Breast epithelium (tissue), 4 donors: ENCODE measurements around the gene COL16A1. TPM values are rescaled to one million over a fixed set of nuclear protein-coding genes. Genes with fewer than 3 reads are reported as not detected.

ENCODE experiments used
- DNase-seq, 2 donors: peaks; one replicate each; pipeline ENCODE4 v3.0.0-alpha.2; 2019; ENCODE audit warnings: low spot score in 2 of 2
- H3K27ac ChIP-seq, 2 donors: fragments of 200-600 bp; sonication (generic) in 1 of 2; one replicate each; pipeline ENCODE4 v1.5.1; 2016 to 2019; ENCODE audit warnings: mild to moderate bottlenecking in 1 of 2
- H3K27me3 ChIP-seq, 2 donors: fragments of 200-600 bp; sonication (generic) in 1 of 2; one replicate each; pipeline versions ENCODE4 v1.5.1 to v1.6.0; 2017 to 2019; ENCODE audit warnings: control low read depth in 1 of 2, mild to moderate bottlenecking in 1 of 2
- H3K36me3 ChIP-seq: fragments of 200-600 bp; one replicate; pipeline ENCODE4 v1.5.1; 2019
- H3K4me1 ChIP-seq, 2 donors: fragments of 200-600 bp; sonication (generic); one replicate each; pipeline ENCODE4 v1.5.1; 2016 to 2019; ENCODE audit warnings: control low read depth in 1 of 2
- H3K4me3 ChIP-seq, 3 donors: fragments of 200-600 bp; sonication (generic); 1 replicate in 2 of 3; 2 replicates in 1 of 3; pipeline ENCODE4 v1.5.1; 2016 to 2019; ENCODE audit warnings: mild to moderate bottlenecking in 3 of 3, moderate library complexity in 2 of 3
- H3K9me3 ChIP-seq, 2 donors: fragments of 200-600 bp; sonication (generic) in 1 of 2; one replicate each; pipeline ENCODE4 v1.5.1; 2016 to 2019; ENCODE audit warnings: control low read depth in 1 of 2
- CTCF ChIP-seq, 3 donors: fragments of 450-650 bp; IDR thresholded peaks; one replicate each; pipeline ENCODE4 v1.5.1; 2016 to 2017; ENCODE audit warnings: antibody characterized with exemption in 3 of 3, mild to moderate bottlenecking in 3 of 3, moderate library complexity in 3 of 3
- POLR2A ChIP-seq: fragments of 450-650 bp; IDR thresholded peaks from one replicate; pipeline ENCODE4 v1.6.1; 2016; ENCODE audit warnings: antibody characterized with exemption, mild to moderate bottlenecking, moderate library complexity
- POLR2AphosphoS5 ChIP-seq, 3 donors: sonication (generic); formaldehyde crosslinking; IDR thresholded peaks; one replicate each; pipeline ENCODE4 v1.6.1; 2017; ENCODE audit warnings: antibody characterized with exemption in 3 of 3
- intact Hi-C: fragments of 100-400 bp; cut with DNase I; formaldehyde crosslinking; loops from one replicate; pipeline ENCODE4 v1.15.1; 2023; ENCODE audit warnings: low total_unique reads
- total RNA-seq, 3 donors: library from RNA; depleted of rRNA; stranded (reverse); fragments of >200 nt; gene quantifications; one replicate each; pipeline ENCODE4 v1.1.0, GENCODE V29; 2016

The COL16A1 gene
- total RNA-seq, 3 donors from 2014 or later, result 55.2 to 79.5 (median 58.7) TPM

GRCh38 chr1:31706384-31707058 lies 2.7 kb upstream of the COL16A1 start:
- no peaks in the 10 kb centered on the region for H3K36me3 ChIP-seq
- no peak overlapping the region for H3K4me3 ChIP-seq
- no peaks in the 10 kb centered on the region for H3K9me3 ChIP-seq
- H3K27ac ChIP-seq, result no peak overlapping the region
- no peak for TF ChIP-seq POLR2AphosphoS5 (IDR thresholded peaks at IDR 0.05)
- no peak for TF ChIP-seq POLR2A
- no peak for TF ChIP-seq CTCF (IDR thresholded peaks at IDR 0.05)
- peaks cover 12 to 19% of the 10 kb centered on the region in 2 donors for H3K4me1 ChIP-seq
- intact Hi-C loops, result loop anchor here (5.0 kb wide), 1 partner anchor 39 kb away; no protein-coding TSS in a partner anchor
- DNase-seq, result no peak
- H3K27me3 ChIP-seq, result no peaks in the 10 kb centered on the region

GRCh38 chr1:31705080-31705866 lies 1.5 kb upstream of the COL16A1 start:
- H3K9me3 ChIP-seq, result no peaks in the 10 kb centered on the region
- peaks cover 22 to 31% of the 10 kb centered on the region in 2 donors for H3K4me1 ChIP-seq
- intact Hi-C loops, result loop anchor here (5.0 kb wide), 1 partner anchor 38 kb away; no protein-coding TSS in a partner anchor
- peak overlapping the region; percentile 6 to 67 (median 49) for H3K4me3 ChIP-seq
- no peaks in the 10 kb centered on the region for H3K36me3 ChIP-seq
- DNase-seq, result peak in 1 of 2 donors; percentile 32
- H3K27ac ChIP-seq, result peak overlapping the region; percentile 93 to 95
- TF ChIP-seq POLR2AphosphoS5 (IDR thresholded peaks at IDR 0.05), result peak in 1 of 3 donors; percentile 7
- no peak for TF ChIP-seq CTCF (IDR thresholded peaks at IDR 0.05)
- H3K27me3 ChIP-seq, result no peaks in the 10 kb centered on the region

- Histone ChIP-seq H3K27me3 (no peaks in the 10 kb centered on the region), H3K4me3 (peak overlapping the region; percentile 49 to 67 (median 55)), H3K9me3 (no peaks in the 10 kb centered on the region), H3K27ac (peak overlapping the region; percentile 93 to 95), H3K4me1 (peaks cover 30 to 39% of the 10 kb centered on the region in 2 donors), H3K36me3 (no peaks in the 10 kb centered on the region)
- no peak for TF ChIP-seq CTCF (IDR thresholded peaks at IDR 0.05)
- TF ChIP-seq POLR2AphosphoS5 (IDR thresholded peaks at IDR 0.05), result peak in 1 of 3 donors; percentile 7
- intact Hi-C loops, result loop anchor here (5.0 kb wide), 1 partner anchor 37 kb away; no protein-coding TSS in a partner anchor
- no peak for DNase-seq
These were observed 658 bp upstream of the COL16A1 start for GRCh38 chr1:31704271-31705079.

- no peaks in the 10 kb centered on the region for H3K9me3 ChIP-seq
- H3K4me1 ChIP-seq, result peaks cover 32 to 45% of the 10 kb centered on the region in 2 donors
- TF ChIP-seq POLR2A, result no peak
- no peak for TF ChIP-seq CTCF (IDR thresholded peaks at IDR 0.05)
- no peak for TF ChIP-seq POLR2AphosphoS5 (IDR thresholded peaks at IDR 0.05)
- H3K36me3 ChIP-seq, result no peaks in the 10 kb centered on the region
- no peak for DNase-seq
- H3K27ac ChIP-seq, result peak overlapping the region; percentile 93 to 95
- peak overlapping the region; percentile 49 to 67 (median 55) for H3K4me3 ChIP-seq
- intact Hi-C loops, result no loop called here
- H3K27me3 ChIP-seq, result no peaks in the 10 kb centered on the region
These were observed 897 bp downstream of the COL16A1 start for GRCh38 chr1:31702836-31703404.
